CD4-positive, alpha-beta T cell treated with Interleukin-17A for 1 hour (primary cell): ENCODE results near the gene CCDC68.

ENCODE experiments used
- DNase-seq: peaks from one replicate; pipeline ENCODE4 v3.0.0-alpha.2; 2020

CCDC68 gene

GRCh38 chr18:54911551-54911950 is 47.7 kb downstream of the CCDC68 start:
- no peak for DNase-seq

GRCh38 chr18:54910161-54910919 is 48.9 kb downstream of the CCDC68 start:
- no peak for DNase-seq

GRCh38 chr18:54909538-54909937 is 49.7 kb downstream of the CCDC68 start:
- no peak for DNase-seq

- DNase-seq: no peak
These were observed 52.7 kb downstream of the CCDC68 start for GRCh38 chr18:54906331-54907185.

- DNase-seq: no peak
These were observed 53.6 kb downstream of the CCDC68 start for GRCh38 chr18:54905629-54906028.

- DNase-seq: no peak
These were observed 54.7 kb downstream of the CCDC68 start for GRCh38 chr18:54904581-54904980.

GRCh38 chr18:54900290-54900689 is 59.0 kb downstream of the CCDC68 start:
- no peak for DNase-seq

- DNase-seq: no peak
These were observed 59.8 kb downstream of the CCDC68 start for GRCh38 chr18:54899500-54899899.

GRCh38 chr18:54888933-54889332 is 70.3 kb downstream of the CCDC68 start:
- no peak for DNase-seq

- DNase-seq: no peak
These were observed 70.9 kb downstream of the CCDC68 start for GRCh38 chr18:54888378-54888777.

GRCh38 chr18:54883816-54884604 is 75.3 kb downstream of the CCDC68 start:
- no peak for DNase-seq

- no peak for DNase-seq
These were observed 76.9 kb downstream of the CCDC68 start for GRCh38 chr18:54882318-54882717.

GRCh38 chr18:54881229-54881768 is 78.0 kb downstream of the CCDC68 start:
- DNase-seq: no peak

GRCh38 chr18:54880395-54881105 is 78.7 kb downstream of the CCDC68 start:
- DNase-seq: no peak

- no peak for DNase-seq
These were observed 79.6 kb downstream of the CCDC68 start for GRCh38 chr18:54879691-54880090.

GRCh38 chr18:54878659-54879358 is 80.5 kb downstream of the CCDC68 start:
- DNase-seq: no peak

- DNase-seq: no peak
These were observed 81.1 kb downstream of the CCDC68 start for GRCh38 chr18:54878159-54878622.

GRCh38 chr18:54877076-54877475 is 82.2 kb downstream of the CCDC68 start:
- DNase-seq: no peak

- DNase-seq: no peak
These were observed 84.2 kb downstream of the CCDC68 start for GRCh38 chr18:54875063-54875462.

GRCh38 chr18:54873884-54874255 is 85.4 kb downstream of the CCDC68 start:
- DNase-seq: no peak

- no peak for DNase-seq
These were observed 86.6 kb downstream of the CCDC68 start for GRCh38 chr18:54872681-54873080.

GRCh38 chr18:54871231-54871630 is 88.0 kb downstream of the CCDC68 start:
- DNase-seq: no peak
